Frontal cortex (tissue), 4 donors: ENCODE data around the gene OCA2. TPM values are rescaled to one million over a fixed set of nuclear protein-coding genes. Genes with fewer than 3 reads are reported as not detected.
"Not testable (repeated sequence)": the region's sequence is repeated elsewhere in the genome, so short reads cannot be mapped to it uniquely, and the experiment has no call there.

ENCODE experiments used
- DNase-seq, 2 donors: peaks; one replicate each; pipeline ENCODE4 v3.0.0; 2012; ENCODE audit warnings: low spot score in 2 of 2
- FAIRE-seq: peaks from 2 replicates; lab custom pipeline; 2012; peaks lifted over from hg19 to GRCh38; lab: Jason Lieb, UNC
- total RNA-seq: library from RNA; depleted of rRNA; stranded (reverse); fragments of >200 nt; gene quantifications from one replicate; pipeline ENCODE4 v1.2.3, GENCODE V29; 2014
- donor health status: control.
- donor health status: control.
- donor health status: control.

Gene OCA2
- total RNA-seq, 1 donor from 2014 or later, result 4.5 TPM

- FAIRE-seq (no peak), DNase-seq (no peak)
Measured at GRCh38 chr15:28013976-28014375, 85.1 kb downstream of the OCA2 start.

DNA sequence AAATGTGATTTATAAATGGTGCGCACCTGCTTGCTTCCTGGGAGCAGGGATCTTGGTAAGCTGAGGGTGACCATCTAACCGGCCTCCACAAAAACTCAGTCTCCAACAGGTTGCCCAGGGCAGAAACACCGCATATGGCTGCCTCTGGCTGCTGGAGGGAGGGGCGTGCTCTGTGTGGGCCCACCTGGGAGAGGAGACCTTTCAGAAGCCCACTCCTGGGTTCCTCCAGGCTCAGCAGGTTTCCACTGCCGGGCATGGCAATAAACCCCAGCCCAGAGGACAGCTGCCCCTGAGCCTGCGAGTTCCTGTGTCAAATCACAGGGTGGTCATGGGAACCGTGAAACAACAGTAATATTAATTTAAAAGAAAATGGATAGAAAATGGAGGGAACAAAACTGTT, 85.6 kb downstream of the OCA2 start:
- FAIRE-seq (no peak), DNase-seq (no peak)

DNA sequence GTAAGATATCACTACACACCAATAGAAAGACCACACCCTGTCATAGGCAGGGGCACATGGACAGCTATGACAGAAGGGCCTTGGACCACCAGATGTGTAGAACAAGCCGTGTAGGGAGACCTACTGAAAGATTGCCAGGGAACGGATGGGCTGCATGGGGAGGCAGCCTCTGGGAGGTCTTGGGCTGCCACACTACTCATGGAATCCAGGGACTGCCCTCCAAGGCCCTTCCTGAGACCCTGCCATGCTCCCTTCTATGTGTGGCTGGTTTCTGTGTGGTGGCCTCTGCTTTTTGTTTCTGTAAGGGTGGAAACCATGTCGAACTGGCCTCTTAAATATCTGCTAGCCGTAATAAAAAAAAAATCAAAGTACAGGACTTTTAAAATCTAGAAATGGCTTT, 86.9 kb downstream of the OCA2 start:
- DNase-seq (no peak), FAIRE-seq (no peak)

DNA sequence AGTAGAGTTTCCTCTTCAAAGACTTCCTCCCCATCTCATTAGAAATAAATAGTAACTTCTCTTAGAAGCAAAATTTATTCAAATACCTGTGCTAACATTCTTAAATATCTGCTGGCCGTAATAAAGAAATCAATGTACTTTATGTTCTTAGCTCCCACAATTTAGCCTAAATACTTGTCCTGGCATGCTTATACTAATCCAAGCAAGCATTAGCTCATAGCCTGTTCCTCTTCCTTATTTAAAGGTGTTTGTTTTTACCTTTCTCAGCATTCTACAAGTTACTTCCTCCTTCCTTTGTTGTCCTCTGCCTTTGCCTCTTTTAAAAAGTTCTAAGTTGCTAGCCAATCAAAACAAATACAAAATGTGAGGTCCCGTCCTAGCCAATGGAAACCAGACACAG, 90.9 kb downstream of the OCA2 start:
- DNase-seq, FAIRE-seq: not testable (repeated sequence)

- FAIRE-seq (no peak), DNase-seq (no peak)
Measured at GRCh38 chr15:28006116-28006905, 92.8 kb downstream of the OCA2 start.

DNA sequence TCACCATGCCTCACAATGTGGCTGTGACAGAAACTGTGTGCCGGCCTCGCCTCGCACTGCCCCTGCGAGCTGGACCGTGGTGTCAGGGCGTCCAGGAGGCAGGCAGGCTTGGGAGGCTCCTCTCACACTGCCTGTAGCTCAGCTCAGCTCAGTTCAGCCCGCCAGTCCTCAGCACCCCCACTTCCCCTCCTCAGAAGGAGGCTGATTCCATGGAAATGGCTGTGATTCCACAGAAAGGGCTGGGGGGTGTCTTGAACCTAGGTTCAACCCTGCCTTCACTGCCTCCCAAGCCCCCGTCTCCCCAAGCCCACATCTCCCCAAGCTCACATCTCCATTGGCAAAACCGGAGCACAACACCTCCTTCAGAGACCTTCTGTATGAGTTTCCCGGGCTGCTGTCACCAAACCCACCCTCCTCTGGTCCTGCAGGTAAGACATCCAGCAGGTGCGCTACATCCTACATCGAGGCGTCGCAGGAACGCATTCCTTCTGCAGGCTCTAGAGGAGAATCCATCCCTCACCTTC, 94.0 kb downstream of the OCA2 start:
- DNase-seq, result no peak
- no peak for FAIRE-seq

DNA sequence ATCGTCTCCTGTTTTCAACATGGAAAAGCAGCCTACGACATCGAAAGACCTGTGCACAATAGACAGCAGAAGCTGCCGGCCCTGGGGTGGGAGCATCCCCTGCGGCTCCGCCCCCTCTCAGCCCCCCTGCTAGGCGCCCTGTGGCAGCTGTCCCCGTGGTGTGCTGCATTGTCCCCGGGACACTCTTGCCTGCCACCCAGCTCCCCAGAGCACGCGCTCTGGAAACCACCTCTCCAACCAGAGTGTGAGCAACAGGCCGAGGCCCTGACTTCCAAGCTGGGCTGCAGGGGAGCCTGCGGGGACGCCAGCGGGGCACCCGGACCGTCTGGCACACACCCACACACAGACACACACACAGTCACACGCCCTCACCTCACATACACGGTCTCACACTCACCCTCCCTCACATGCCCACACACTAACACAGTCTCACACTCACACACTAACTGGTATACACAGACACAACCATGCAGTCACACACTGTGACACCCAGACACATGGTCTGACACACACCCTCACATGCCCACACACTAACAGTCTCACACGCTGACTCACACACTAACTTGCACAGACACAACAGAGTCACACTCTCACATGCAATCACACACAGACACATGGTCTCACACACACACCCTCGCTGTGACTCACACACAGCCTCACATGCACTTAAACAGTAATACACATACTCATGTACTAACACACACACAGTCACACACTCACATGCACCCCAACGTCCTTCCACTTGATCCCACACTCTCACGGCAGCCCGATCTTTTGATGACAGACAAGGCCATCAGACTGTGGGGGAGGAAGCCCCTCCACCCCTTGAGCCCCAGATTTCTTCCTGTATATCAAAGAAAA, 94.7 kb downstream of the OCA2 start:
- DNase-seq, result no peak
- FAIRE-seq, result no peak

GRCh38 chr15:28003302-28004037, 95.6 kb downstream of the OCA2 start:
- DNase-seq (no peak), FAIRE-seq (no peak)

DNA sequence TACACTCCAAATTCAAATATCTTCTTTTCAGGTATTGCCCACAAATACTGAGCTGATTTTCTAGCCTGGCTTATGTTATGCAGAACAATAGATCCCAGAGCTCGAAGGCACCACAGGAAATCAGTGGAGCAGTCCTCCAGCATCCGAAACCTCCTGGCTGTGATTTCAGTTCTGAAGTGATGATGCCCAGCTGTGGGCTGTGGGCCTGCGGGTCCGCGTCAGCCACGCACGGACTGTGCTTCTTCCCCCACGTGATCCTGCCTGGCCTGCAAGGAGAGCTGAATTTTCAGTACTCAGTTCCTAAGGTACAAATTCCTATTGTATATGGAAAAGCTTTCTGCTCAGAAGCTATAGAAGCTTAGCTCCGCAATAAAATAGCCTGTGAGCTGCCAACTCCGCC, 96.2 kb downstream of the OCA2 start:
- DNase-seq, result no peak
- no peak for FAIRE-seq

- DNase-seq (no peak), FAIRE-seq (no peak)
Measured at GRCh38 chr15:28002136-28002861, 96.8 kb downstream of the OCA2 start.

- FAIRE-seq (no peak), DNase-seq (no peak)
Measured at GRCh38 chr15:28001641-28002040, 97.5 kb downstream of the OCA2 start.

GRCh38 chr15:27993996-27994780, 104.9 kb downstream of the OCA2 start:
- FAIRE-seq, result no peak
- no peak for DNase-seq

- no peak for FAIRE-seq
Measured at GRCh38 chr15:27993544-27993943, 105.6 kb downstream of the OCA2 start.

GRCh38 chr15:27990521-27991515, 108.3 kb downstream of the OCA2 start:
- no peak for FAIRE-seq

More at GRCh38 chr15:27993544-27993943, 105.6 kb downstream of the OCA2 start:
- no peak for DNase-seq

DNA sequence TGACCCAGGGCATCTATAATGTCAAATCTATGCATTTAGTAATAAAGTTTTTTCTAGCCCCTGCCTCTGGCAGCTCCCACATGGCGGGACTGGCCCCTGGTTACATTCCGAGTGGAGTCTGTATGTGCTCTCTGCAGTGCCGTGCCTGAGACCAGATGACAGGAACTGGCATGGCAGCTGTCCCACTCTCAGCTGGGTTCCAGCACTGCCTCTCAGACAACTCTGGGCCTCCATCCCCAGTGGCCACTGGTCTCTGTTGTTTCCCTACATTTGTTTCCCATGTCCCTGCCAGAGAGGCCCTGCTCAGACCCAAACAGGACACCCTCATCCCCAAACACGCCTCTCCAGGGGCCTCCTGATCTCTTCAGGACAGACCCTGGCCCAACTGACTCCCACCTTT, 109.3 kb downstream of the OCA2 start:
- no peak for DNase-seq

More at GRCh38 chr15:27990521-27991515, 108.3 kb downstream of the OCA2 start:
- DNase-seq, result no peak

GRCh38 chr15:27989427-27989826, 109.7 kb downstream of the OCA2 start:
- FAIRE-seq (no peak), DNase-seq (no peak)

More for the DNA sequence above, 109.3 kb downstream of the OCA2 start:
- no peak for FAIRE-seq

- DNase-seq (no peak), FAIRE-seq (no peak)
Measured at GRCh38 chr15:27985099-27985498, 114.0 kb downstream of the OCA2 start.
